ENCODE results near the gene CHERP. TPM values are rescaled to one million over a fixed set of nuclear protein-coding genes. Genes with fewer than 3 reads are reported as not detected.

Gene CHERP
- total RNA-seq, 2 experiments from 2014 or later, result 60.0 to 60.8 TPM

DNA sequence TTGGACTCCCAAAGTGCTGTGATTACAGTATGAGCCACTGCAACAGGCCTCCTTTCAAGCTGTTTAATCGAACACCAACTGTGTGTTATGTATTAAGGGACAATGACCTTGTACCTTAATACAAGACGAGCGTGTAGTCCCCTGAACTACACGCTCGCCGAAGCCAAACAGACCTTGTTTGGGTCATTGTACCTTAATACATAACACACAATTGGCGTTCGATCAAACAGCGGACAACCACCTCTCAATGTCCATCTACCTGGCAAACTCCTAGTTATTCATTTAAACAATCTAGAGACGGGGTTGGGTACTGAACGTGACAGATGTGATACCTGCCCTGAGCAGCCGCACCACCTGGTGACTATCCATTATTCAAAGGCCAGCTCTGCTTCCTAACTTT lies 1.3 kb downstream of the CHERP start:
- Mint-ChIP-seq H3K27ac (peak overlapping the region; percentile 69), H3K4me1 (ENCODE audit: low read depth) (peaks cover 57% of the 10 kb centered on the region), H3K9me3 (ENCODE audit: insufficient read depth) (no peaks in the 10 kb centered on the region), H3K27me3 (ENCODE audit: low read depth) (no peaks in the 10 kb centered on the region), H3K36me3 (ENCODE audit: low read depth) (peaks cover 58% of the 10 kb centered on the region), H3K4me3 (peak overlapping the region; percentile 85)
- DNase-seq (no peak), ATAC-seq (no peak)
- ChIA-PET POLR2A (interaction anchor here (0.7 to 1.6 kb wide), 2 partner anchors 86 to 88 kb away, joined by 4 to 5 read pairs; no protein-coding TSS in a partner anchor), CTCF (no interaction called here)

DNA sequence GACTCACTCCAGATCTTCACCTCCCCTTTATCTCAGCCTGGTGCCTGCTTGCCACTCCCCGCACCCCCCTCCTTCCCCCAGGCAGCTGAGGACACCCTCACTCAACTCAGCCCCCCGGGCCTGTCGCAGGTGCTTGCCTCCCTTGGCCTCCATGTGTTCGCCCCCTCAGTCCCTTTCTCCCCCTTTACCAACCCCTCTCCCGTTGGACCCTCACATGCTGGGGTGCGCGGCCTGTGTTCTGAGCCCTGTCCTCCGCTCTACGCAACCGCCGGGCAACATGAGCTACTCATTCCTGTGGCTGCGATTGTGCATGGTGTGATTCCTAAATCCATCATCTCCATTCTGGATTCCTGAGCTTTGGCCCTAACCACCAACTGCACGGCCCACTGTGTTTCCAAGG lies 5.1 kb downstream of the CHERP start:
- H3K27ac Mint-ChIP-seq, result no peak overlapping the region

DNA sequence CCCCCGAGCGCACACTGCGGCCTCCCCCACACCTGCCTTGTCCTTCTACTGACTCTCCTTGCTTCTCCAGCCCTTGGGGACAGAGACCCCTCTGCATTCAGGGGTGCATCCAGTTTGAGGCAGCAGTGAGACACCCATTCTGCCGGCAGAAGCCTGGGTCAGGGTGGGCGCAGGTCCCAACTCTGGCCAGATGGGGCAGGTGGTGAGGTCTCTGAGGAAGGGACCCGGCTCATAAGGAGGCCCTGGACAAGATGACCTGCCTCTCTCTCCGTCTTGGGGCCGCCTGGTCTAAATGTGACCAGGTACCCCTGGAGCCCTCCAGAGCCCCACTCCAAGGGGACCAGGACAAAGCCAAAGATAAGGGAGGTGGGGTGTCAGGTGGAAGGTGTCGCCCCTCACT lies 6.1 kb downstream of the CHERP start:
- ATAC-seq (no peak), DNase-seq (no peak)
- Mint-ChIP-seq H3K9me3 (ENCODE audit: insufficient read depth) (no peaks in the 10 kb centered on the region), H3K4me3 (no peak overlapping the region), H3K4me1 (ENCODE audit: low read depth) (peaks cover 31% of the 10 kb centered on the region), H3K27me3 (ENCODE audit: low read depth) (no peaks in the 10 kb centered on the region), H3K27ac (no peak overlapping the region), H3K36me3 (ENCODE audit: low read depth) (peaks cover 59% of the 10 kb centered on the region)
- CTCF ChIA-PET, result no interaction called here
- POLR2A ChIA-PET, result no interaction called here

More for the DNA sequence above, 5.1 kb downstream of the CHERP start:
- Mint-ChIP-seq H3K27me3 (ENCODE audit: low read depth) (no peaks in the 10 kb centered on the region), H3K36me3 (ENCODE audit: low read depth) (peaks cover 56% of the 10 kb centered on the region), H3K9me3 (ENCODE audit: insufficient read depth) (no peaks in the 10 kb centered on the region), H3K4me1 (ENCODE audit: low read depth) (peaks cover 36% of the 10 kb centered on the region), H3K4me3 (no peak overlapping the region)
- DNase-seq, result no peak
- ChIA-PET POLR2A (no interaction called here), CTCF (no interaction called here)
- ATAC-seq, result no peak

DNA sequence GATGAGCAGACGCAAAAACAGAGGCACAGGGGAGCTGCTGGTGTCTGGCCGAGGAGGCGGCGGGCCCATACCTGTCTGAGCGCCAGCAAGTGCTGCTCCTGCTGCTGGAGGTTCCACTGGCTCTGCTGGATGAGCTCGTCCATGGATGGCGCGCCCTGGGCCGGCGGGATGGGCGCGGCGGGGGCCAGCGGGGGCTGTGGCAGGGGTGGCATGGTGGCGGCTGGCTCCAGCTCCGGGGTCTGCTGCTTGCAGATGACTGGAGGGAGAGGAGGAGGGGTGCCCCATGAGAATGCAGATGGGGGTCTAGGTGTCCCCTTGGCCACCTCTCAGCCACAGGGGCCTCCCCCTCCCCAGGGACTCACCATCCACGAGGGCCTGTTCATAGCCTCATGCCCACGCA lies 6.9 kb downstream of the CHERP start:
- no peaks in the 10 kb centered on the region for H3K27me3 Mint-ChIP-seq (ENCODE audit: low read depth)
- H3K36me3 Mint-ChIP-seq (ENCODE audit: low read depth), result peaks cover 53% of the 10 kb centered on the region
- H3K4me1 Mint-ChIP-seq (ENCODE audit: low read depth), result peaks cover 24% of the 10 kb centered on the region
- CTCF ChIA-PET, result no interaction called here
- ATAC-seq, result no peak
- no peak overlapping the region for H3K27ac Mint-ChIP-seq
- DNase-seq, result no peak
- POLR2A ChIA-PET, result interaction anchor here (0.6 kb wide), 2 partner anchors 31 to 45 kb away, joined by 3 to 4 read pairs; no protein-coding TSS in a partner anchor
- no peak overlapping the region for H3K4me3 Mint-ChIP-seq
- H3K9me3 Mint-ChIP-seq (ENCODE audit: insufficient read depth), result no peaks in the 10 kb centered on the region

DNA sequence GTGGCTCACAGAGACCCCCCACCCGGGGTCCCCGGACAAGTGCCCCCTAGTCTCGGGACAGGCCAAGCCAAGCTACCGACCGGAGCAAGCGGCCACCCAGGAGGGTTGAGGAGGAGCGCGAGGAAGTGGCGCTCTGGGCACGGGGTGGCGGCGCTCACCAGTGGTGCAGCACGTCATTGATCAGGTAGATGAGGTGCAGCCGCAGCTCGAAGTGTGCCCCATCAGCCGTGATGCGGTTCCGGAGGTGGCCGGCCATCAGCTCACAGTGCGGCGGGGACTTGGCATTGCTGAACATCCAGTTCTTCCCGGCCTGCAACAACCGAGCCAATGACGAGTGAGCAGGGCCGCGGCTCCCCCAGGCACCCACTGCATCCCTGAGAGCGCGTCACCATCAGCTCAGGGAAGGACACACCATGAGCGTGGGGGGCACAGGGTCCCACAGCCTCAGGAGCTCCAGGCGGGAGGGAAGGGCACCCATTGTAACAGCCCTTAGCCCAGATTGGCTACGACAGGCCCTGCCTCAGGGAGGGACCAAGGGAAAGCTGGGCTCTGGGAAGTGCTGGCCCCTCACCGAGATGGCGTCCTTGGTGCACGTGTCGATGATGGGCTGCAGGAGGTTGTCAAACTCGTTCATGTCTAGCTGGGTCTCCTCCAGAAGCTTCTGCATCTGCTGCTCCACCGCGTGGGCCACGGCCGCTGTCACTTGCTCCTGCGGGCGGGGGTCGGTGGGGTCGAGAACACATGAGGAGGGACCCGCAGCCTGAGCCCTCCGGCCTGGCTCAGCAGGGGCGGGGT lies 9.6 kb downstream of the CHERP start:
- H3K27ac Mint-ChIP-seq, result no peak overlapping the region
- H3K9me3 Mint-ChIP-seq (ENCODE audit: insufficient read depth), result no peaks in the 10 kb centered on the region
- no peak overlapping the region for H3K4me3 Mint-ChIP-seq
- ChIA-PET POLR2A (interaction anchor here (0.5 kb wide), 1 partner anchor 12 kb away, joined by 3 read pairs; no protein-coding TSS in a partner anchor), CTCF (no interaction called here)
- DNase-seq (no peak), ATAC-seq (no peak)
- H3K27me3 Mint-ChIP-seq (ENCODE audit: low read depth), result no peaks in the 10 kb centered on the region
- peaks cover 5% of the 10 kb centered on the region for H3K4me1 Mint-ChIP-seq (ENCODE audit: low read depth)
- peaks cover 52% of the 10 kb centered on the region for H3K36me3 Mint-ChIP-seq (ENCODE audit: low read depth)

DNA sequence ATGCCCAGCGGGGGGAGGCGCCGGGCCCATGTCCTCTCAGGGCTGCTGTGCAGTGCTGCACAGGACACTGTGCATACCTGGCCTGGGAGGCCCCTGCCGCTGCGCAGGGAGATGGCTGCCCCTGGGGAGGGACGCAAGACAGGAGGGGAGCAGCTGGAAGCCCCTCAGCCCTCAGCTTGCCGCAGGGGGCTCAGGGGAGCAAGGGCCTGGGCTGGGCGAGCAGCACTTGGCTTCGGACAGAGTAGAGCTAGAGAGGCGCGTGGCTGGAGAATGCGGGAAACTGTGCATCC lies 10.9 kb downstream of the CHERP start:
- DNase-seq, result no peak
- Mint-ChIP-seq H3K27ac (no peak overlapping the region), H3K9me3 (ENCODE audit: insufficient read depth) (no peaks in the 10 kb centered on the region), H3K4me3 (no peak overlapping the region), H3K36me3 (ENCODE audit: low read depth) (peaks cover 48% of the 10 kb centered on the region), H3K4me1 (ENCODE audit: low read depth) (no peaks in the 10 kb centered on the region), H3K27me3 (ENCODE audit: low read depth) (no peaks in the 10 kb centered on the region)
- ATAC-seq, result no peak
- ChIA-PET CTCF (no interaction called here), POLR2A (no interaction called here)

DNA sequence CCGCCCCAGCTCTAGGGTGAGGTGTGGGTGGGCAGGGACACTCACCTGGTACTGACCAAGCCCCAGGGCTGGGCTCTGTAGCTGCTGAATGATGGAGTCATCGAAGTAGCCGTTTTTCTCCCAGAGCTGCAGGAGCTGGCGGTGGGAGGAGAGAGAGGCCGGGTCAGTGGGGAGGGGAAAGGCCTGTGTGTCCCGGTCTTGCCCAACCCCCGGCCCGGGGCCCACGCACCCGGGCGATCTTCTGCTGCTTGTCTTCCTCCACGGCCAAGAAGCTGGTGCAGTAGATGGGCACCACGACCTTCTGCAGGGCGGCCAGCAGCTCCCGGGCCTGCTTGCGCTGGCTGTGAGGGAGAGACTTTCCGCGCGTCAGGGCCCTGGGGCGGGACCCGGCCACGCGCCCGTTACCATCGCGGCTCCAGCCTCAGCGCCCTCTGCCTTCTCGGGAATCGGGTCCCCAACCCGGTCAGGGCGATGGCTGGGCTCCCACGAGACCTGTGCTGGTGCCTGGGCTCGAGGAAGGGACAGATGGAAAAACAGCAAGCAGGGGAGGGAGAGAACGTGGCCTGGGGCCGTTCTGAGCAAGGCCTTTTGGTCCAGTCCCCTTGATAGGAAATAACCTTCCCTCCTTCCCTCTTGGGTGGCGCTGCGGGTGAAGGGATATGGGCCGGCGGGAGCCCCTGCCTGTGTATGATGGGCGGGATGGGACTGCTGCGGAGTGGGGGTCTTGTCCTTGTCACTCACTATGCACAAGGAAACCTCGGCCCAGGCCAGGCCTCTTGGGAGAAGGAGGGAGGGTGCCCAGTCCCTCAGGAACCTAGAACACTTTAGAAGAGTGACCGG lies 11.5 kb downstream of the CHERP start:
- Mint-ChIP-seq H3K4me1 (ENCODE audit: low read depth) (no peaks in the 10 kb centered on the region), H3K27me3 (ENCODE audit: low read depth) (no peaks in the 10 kb centered on the region), H3K27ac (no peak overlapping the region), H3K4me3 (no peak overlapping the region), H3K36me3 (ENCODE audit: low read depth) (peaks cover 48% of the 10 kb centered on the region), H3K9me3 (ENCODE audit: insufficient read depth) (no peaks in the 10 kb centered on the region)
- ATAC-seq (no peak), DNase-seq (no peak)
- POLR2A ChIA-PET, result no interaction called here
- CTCF ChIA-PET, result no interaction called here

DNA sequence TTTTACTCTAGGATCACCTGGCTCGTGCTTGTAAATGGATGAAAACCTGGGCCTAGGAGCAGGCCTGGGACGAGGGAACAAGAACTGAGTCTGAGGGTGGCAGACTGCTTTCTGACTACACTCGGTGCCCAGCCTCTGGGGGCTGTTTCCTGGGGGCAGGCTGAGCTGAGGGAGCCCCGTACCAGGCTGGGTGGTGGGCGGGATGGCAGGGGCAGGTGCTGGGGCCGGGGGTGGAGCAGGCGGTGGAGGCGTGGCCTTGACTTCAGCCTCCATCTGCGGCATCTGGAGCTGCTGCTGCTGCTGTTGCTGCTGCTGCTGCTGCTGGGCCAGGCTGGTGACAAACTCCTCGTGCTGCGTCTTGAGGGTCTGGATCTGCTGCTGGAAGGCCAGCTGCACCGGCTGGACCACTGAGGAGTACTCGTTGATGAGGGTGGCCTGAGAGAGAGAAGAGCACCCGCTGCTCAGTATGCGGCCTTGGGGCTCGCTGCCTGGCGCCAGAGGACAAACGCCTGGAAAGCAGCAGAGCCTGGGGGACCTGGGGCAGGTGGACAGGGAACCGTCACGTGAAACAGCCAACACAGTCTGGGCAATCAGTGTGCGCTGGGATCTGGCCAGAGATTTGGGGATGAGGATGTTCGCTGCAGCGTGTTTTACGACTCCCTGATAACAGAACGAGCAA lies 12.6 kb downstream of the CHERP start:
- POLR2A ChIA-PET, result interaction anchor here (0.7 kb wide), 1 partner anchor 53 kb away, joined by 4 read pairs; no protein-coding TSS in a partner anchor
- ATAC-seq (no peak), DNase-seq (no peak)
- Mint-ChIP-seq H3K27me3 (ENCODE audit: low read depth) (no peaks in the 10 kb centered on the region), H3K36me3 (ENCODE audit: low read depth) (peaks cover 51% of the 10 kb centered on the region), H3K4me1 (ENCODE audit: low read depth) (no peaks in the 10 kb centered on the region), H3K9me3 (ENCODE audit: insufficient read depth) (no peaks in the 10 kb centered on the region), H3K4me3 (no peak overlapping the region), H3K27ac (no peak overlapping the region)
- CTCF ChIA-PET, result no interaction called here

DNA sequence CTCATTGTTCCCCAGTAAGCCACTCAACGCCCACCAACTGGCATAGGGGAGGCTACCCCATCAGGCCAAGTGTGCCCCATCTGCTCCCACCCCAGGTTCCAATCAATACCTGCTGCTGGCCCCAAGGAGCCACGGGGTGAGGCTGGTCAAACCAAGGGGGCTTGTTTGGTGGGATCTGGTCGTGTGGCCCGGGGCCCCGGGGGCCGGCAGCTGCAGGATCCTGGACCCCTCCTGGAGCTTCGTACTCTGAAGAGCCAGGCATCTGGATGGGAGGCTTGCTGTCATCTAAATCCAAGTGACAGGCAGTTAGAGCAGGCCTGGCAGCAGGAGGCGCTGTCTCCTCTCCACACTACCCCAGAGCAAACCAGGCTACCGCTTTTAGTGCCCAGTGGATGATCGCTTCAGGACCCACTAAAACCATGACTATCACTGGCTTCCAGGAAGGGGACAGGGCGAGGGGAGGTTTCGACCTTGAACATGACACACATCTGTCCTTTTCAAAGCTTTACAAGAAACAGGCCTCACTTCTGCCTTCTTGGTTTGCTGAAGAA lies 14.2 kb downstream of the CHERP start:
- Mint-ChIP-seq H3K4me1 (ENCODE audit: low read depth) (no peaks in the 10 kb centered on the region), H3K27ac (peak overlapping the region; percentile 7), H3K36me3 (ENCODE audit: low read depth) (peaks cover 56% of the 10 kb centered on the region), H3K9me3 (ENCODE audit: insufficient read depth) (no peaks in the 10 kb centered on the region), H3K4me3 (no peak overlapping the region), H3K27me3 (ENCODE audit: low read depth) (no peaks in the 10 kb centered on the region)
- DNase-seq (peak; percentile 55), ATAC-seq (no peak)
- ChIA-PET POLR2A (interaction anchor here (0.6 kb wide), 1 partner anchor 877 kb away, joined by 9 read pairs; the partner anchor contains the start of gene BST2), CTCF (interaction anchor here (1.3 to 1.9 kb wide), 2 partner anchors 12 to 56 kb away, joined by 3 to 5 read pairs; no protein-coding TSS in a partner anchor)

DNA sequence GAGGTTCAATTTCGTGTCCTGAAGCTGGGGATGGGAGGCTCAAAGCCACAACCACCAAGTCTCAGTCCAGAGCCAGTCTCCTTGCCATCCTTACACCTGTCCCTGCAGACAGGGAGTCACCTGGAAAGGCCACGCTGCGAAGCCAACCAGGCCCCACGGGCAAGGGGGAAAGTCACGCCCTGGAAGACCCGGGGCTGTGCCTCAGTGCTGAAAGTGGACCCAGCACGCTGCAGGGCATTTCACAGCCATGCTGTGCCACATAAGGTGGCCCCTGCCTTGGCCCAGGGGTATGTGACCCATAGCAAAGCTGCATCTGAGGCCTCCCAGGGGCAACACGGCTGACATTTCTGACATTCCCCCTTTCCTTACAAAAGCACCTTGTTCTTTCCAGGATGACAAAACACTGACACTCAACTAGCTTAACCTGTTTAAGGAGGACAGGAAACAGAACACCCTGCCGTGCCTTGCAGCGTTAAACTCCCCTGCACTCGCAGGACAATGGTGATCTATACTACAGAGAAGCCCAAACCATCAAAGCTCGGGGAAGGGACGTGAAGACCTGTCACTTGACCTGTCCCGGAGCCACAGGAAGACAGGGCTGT lies 14.8 kb downstream of the CHERP start:
- no peaks in the 10 kb centered on the region for H3K9me3 Mint-ChIP-seq (ENCODE audit: insufficient read depth)
- no peaks in the 10 kb centered on the region for H3K27me3 Mint-ChIP-seq (ENCODE audit: low read depth)
- ChIA-PET CTCF (interaction anchor here (1.3 to 1.9 kb wide), 2 partner anchors 12 to 57 kb away, joined by 3 to 5 read pairs; no protein-coding TSS in a partner anchor), POLR2A (interaction anchor here (0.6 kb wide), 1 partner anchor 878 kb away, joined by 9 read pairs; the partner anchor contains the start of gene BST2)
- no peak overlapping the region for H3K27ac Mint-ChIP-seq
- no peaks in the 10 kb centered on the region for H3K4me1 Mint-ChIP-seq (ENCODE audit: low read depth)
- peaks cover 61% of the 10 kb centered on the region for H3K36me3 Mint-ChIP-seq (ENCODE audit: low read depth)
- no peak overlapping the region for H3K4me3 Mint-ChIP-seq
- ATAC-seq, result no peak
- no peak for DNase-seq

DNA sequence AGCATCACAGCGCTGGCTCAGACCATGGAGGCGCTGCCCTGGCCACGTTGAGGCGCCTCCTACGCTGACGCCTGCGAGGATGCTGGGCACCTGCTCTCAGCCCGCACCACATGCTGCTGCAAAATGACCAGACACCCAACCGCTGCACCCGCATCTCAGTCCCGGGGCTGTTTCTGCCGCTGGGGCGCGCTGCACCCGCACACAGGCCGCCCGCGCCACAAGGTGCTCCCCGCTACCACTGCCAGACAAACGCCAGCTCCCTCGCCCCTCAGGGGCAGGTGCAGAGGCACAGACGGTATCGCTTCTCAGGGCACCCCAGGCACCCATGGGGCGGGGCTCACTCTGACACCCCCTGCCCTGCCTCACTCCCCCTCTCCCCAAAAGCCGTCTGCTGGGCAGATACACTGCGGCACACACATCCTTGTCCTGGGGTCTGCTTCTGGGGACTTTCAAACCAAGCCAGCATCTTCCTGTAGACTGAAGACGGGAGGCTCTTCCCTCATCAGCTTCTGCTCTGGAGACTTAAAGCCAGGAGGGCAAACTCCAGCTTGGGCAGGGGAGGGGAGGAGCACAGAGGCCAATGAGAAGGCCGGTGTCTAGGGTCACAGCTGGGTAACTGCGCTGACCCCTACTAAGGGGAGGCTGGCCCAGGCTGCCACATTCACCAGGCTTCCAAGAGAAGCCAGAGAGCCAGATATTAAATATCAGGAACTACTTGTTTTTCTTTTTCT lies 16.3 kb downstream of the CHERP start:
- Mint-ChIP-seq H3K27ac (no peak overlapping the region), H3K36me3 (ENCODE audit: low read depth) (peaks cover 57% of the 10 kb centered on the region), H3K4me1 (ENCODE audit: low read depth) (no peaks in the 10 kb centered on the region), H3K27me3 (ENCODE audit: low read depth) (no peaks in the 10 kb centered on the region), H3K4me3 (no peak overlapping the region), H3K9me3 (ENCODE audit: insufficient read depth) (no peaks in the 10 kb centered on the region)
- DNase-seq, result no peak
- CTCF ChIA-PET, result interaction anchor here (1.9 kb wide), 1 partner anchor 10 kb away, joined by 5 read pairs; no protein-coding TSS in a partner anchor
- no peak for ATAC-seq
- POLR2A ChIA-PET, result no interaction called here
